ENCODE measurements around the gene TSC22D3. TPM values are rescaled to one million over a fixed set of nuclear protein-coding genes. Genes with fewer than 3 reads are reported as not detected.

Gene TSC22D3
- total and polyA plus RNA-seq, 2 experiments from 2014 or later = 455 to 647 TPM

GRCh38 chrX:107700317-107700774 lies 75.2 kb downstream of the TSC22D3 start:
- peak; percentile 74 for DNase-seq (ENCODE audit: low spot score)
- H3K79me2 ChIP-seq = no peaks in the 10 kb centered on the region
- peak overlapping the region; percentile 81 for H3K27ac ChIP-seq
- TF ChIP-seq EZH2phosphoT487 (IDR thresholded peaks at IDR 0.05; ENCODE audit: low read depth, severe bottlenecking, unreplicated experiment) (no peak), EZH2 (IDR thresholded peaks at IDR 0.05; ENCODE audit: borderline replicate concordance) (no peak), CTCF (IDR thresholded peaks at IDR 0.05; ENCODE audit: poor library complexity) (no peak)
- no peaks in the 10 kb centered on the region for H3K9me3 ChIP-seq (ENCODE audit: low read depth)
- H3K9me2 ChIP-seq (replicated peaks; ENCODE audit: insufficient read depth) = no peaks in the 10 kb centered on the region
- H3K36me3 ChIP-seq (replicated peaks; ENCODE audit: insufficient read depth, low read depth) = no peaks in the 10 kb centered on the region
- 24% methylated on average over 4 of the region's 4 CpGs for WGBS (ENCODE audit: low lambda C conversion rate, missing lambda C conversion rate)
- no peaks in the 10 kb centered on the region for H3K4me1 ChIP-seq (ENCODE audit: insufficient read depth)
- H2AFZ ChIP-seq = no peak overlapping the region
- no peaks in the 10 kb centered on the region for H4K20me1 ChIP-seq (ENCODE audit: insufficient read depth, poor library complexity, severe bottlenecking)
- H3K4me2 ChIP-seq = no peak overlapping the region
- no peak overlapping the region for H3K4me3 ChIP-seq
- no peaks in the 10 kb centered on the region for H3K27me3 ChIP-seq

GRCh38 chrX:107699616-107700015 lies 76.0 kb downstream of the TSC22D3 start:
- WGBS (ENCODE audit: low lambda C conversion rate, missing lambda C conversion rate) = 94% methylated on average over 2 of the region's 2 CpGs

GRCh38 chrX:107691024-107691448 lies 84.6 kb downstream of the TSC22D3 start:
- Histone ChIP-seq H3K4me2 (no peak overlapping the region), H3K79me2 (no peaks in the 10 kb centered on the region), H3K27ac (peak overlapping the region; percentile 65), H3K36me3 (replicated peaks; ENCODE audit: insufficient read depth, low read depth) (no peaks in the 10 kb centered on the region), H3K4me1 (ENCODE audit: insufficient read depth) (peaks cover 21% of the 10 kb centered on the region), H3K9me2 (replicated peaks; ENCODE audit: insufficient read depth) (no peaks in the 10 kb centered on the region), H3K27me3 (no peaks in the 10 kb centered on the region), H3K4me3 (no peak overlapping the region), H4K20me1 (ENCODE audit: insufficient read depth, poor library complexity, severe bottlenecking) (no peaks in the 10 kb centered on the region), H3K9me3 (ENCODE audit: low read depth) (no peaks in the 10 kb centered on the region), H2AFZ (no peak overlapping the region)
- 80% methylated on average over 5 of the region's 5 CpGs for WGBS (ENCODE audit: low lambda C conversion rate, missing lambda C conversion rate)
- no peak for DNase-seq (ENCODE audit: low spot score)
- no peak for TF ChIP-seq EZH2phosphoT487 (IDR thresholded peaks at IDR 0.05; ENCODE audit: low read depth, severe bottlenecking, unreplicated experiment)
- no peak for TF ChIP-seq CTCF (IDR thresholded peaks at IDR 0.05; ENCODE audit: poor library complexity)
- TF ChIP-seq EZH2 (IDR thresholded peaks at IDR 0.05; ENCODE audit: borderline replicate concordance) = no peak

More at GRCh38 chrX:107699616-107700015, 76.0 kb downstream of the TSC22D3 start:
- no peak overlapping the region for H3K4me2 ChIP-seq
- H3K9me2 ChIP-seq (replicated peaks; ENCODE audit: insufficient read depth) = no peaks in the 10 kb centered on the region
- no peak for DNase-seq (ENCODE audit: low spot score)
- no peaks in the 10 kb centered on the region for H3K79me2 ChIP-seq
- TF ChIP-seq EZH2phosphoT487 (IDR thresholded peaks at IDR 0.05; ENCODE audit: low read depth, severe bottlenecking, unreplicated experiment) (no peak), EZH2 (IDR thresholded peaks at IDR 0.05; ENCODE audit: borderline replicate concordance) (no peak), CTCF (IDR thresholded peaks at IDR 0.05; ENCODE audit: poor library complexity) (no peak)
- H4K20me1 ChIP-seq (ENCODE audit: insufficient read depth, poor library complexity, severe bottlenecking) = no peaks in the 10 kb centered on the region
- H2AFZ ChIP-seq = no peak overlapping the region
- H3K27ac ChIP-seq = peak overlapping the region; percentile 63
- no peaks in the 10 kb centered on the region for H3K4me1 ChIP-seq (ENCODE audit: insufficient read depth)
- H3K4me3 ChIP-seq = no peak overlapping the region
- H3K36me3 ChIP-seq (replicated peaks; ENCODE audit: insufficient read depth, low read depth) = no peaks in the 10 kb centered on the region
- H3K27me3 ChIP-seq = no peaks in the 10 kb centered on the region
- no peaks in the 10 kb centered on the region for H3K9me3 ChIP-seq (ENCODE audit: low read depth)

All from hepatocyte (in vitro differentiated cells).